Upper lobe of left lung (tissue), 4 donors: ENCODE measurements around the gene ITGAE.

Source experiments
- EP300 ChIP-seq, 4 donors: sonication (generic); formaldehyde crosslinking; IDR thresholded peaks; one replicate each; pipeline ENCODE4 v1.5.1; 2017; ENCODE audit warnings: antibody characterized with exemption in 4 of 4, control low read depth in 2 of 4
- POLR2A ChIP-seq, 4 donors: fragments of 450-650 bp; IDR thresholded peaks; one replicate each; pipeline ENCODE4 v1.5.1; 2016 to 2017; ENCODE audit warnings: antibody characterized with exemption in 4 of 4, mild to moderate bottlenecking in 2 of 4
- TF ChIP-seq, protein P1 (sequence below), 6 experiments: fragments of 450-650 bp in 4 of 6; fragments of 200-600 bp in 2 of 6; sonication (generic) in 2 of 6; IDR thresholded peaks; one replicate each; pipeline ENCODE4 v1.5.1; 2016 to 2019; ENCODE audit warnings: antibody characterized with exemption in 6 of 6

DNA sequence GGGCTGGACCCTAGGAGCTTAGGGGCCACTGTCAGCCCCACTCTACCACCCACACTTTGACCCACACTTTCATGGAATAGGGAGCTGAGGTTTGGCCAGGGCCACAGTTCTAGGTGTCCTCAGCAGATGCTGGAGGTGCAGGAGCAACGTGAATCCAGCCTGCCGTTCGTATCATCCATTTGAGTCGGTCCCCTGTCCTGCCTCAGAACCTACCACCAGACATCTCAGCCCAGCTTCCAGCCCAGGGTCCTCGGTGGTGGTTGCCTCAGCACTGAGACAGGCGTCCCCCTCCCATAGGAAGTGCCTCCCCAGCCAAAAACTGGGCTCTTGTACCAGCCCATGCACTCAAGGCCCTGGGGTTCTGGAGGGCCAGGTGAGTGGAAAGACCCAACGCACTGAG is 359 bp upstream of the ITGAE start:
- TF ChIP-seq EP300 (IDR thresholded peaks at IDR 0.05), result no peak
- TF ChIP-seq, protein P1, sequence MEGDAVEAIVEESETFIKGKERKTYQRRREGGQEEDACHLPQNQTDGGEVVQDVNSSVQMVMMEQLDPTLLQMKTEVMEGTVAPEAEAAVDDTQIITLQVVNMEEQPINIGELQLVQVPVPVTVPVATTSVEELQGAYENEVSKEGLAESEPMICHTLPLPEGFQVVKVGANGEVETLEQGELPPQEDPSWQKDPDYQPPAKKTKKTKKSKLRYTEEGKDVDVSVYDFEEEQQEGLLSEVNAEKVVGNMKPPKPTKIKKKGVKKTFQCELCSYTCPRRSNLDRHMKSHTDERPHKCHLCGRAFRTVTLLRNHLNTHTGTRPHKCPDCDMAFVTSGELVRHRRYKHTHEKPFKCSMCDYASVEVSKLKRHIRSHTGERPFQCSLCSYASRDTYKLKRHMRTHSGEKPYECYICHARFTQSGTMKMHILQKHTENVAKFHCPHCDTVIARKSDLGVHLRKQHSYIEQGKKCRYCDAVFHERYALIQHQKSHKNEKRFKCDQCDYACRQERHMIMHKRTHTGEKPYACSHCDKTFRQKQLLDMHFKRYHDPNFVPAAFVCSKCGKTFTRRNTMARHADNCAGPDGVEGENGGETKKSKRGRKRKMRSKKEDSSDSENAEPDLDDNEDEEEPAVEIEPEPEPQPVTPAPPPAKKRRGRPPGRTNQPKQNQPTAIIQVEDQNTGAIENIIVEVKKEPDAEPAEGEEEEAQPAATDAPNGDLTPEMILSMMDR (IDR thresholded peaks at IDR 0.05), result no peak
- TF ChIP-seq POLR2A (IDR thresholded peaks at IDR 0.05), result no peak
